Upper lobe of left lung (tissue), 4 donors: ENCODE results near the gene COL6A1.

Source experiments
- CTCF ChIP-seq, 6 experiments: fragments of 450-650 bp in 4 of 6; fragments of 200-600 bp in 2 of 6; sonication (generic) in 2 of 6; IDR thresholded peaks; one replicate each; pipeline ENCODE4 v1.5.1; 2016 to 2019; ENCODE audit warnings: antibody characterized with exemption in 6 of 6
- POLR2A ChIP-seq, 4 donors: fragments of 450-650 bp; IDR thresholded peaks; one replicate each; pipeline ENCODE4 v1.5.1; 2016 to 2017; ENCODE audit warnings: antibody characterized with exemption in 4 of 4, mild to moderate bottlenecking in 2 of 4

GRCh38 chr21:46011267-46011967 lies 29.8 kb downstream of the COL6A1 start:
- no peak for TF ChIP-seq POLR2A (IDR thresholded peaks at IDR 0.05)
- no peak for TF ChIP-seq CTCF (IDR thresholded peaks at IDR 0.05)
